H1 (cell line): ENCODE data around the gene TRMT2B. TPM values are rescaled to one million over a fixed set of nuclear protein-coding genes. Genes with fewer than 3 reads are reported as not detected.

Experiments used
- CTCF ChIA-PET: fragments of 300-600 bp; sonication (Branson Sonifier 250); formaldehyde crosslinking; loops from one replicate; lab custom pipeline; 2021; ENCODE audit not compliant: partially characterized antibody; lab: Charles Lee
- POLR2A ChIA-PET: fragments of 300-600 bp; sonication (Branson Sonifier 250); formaldehyde crosslinking; loops from one replicate; lab custom pipeline; 2021; ENCODE audit warnings: inconsistent platforms; ENCODE audit not compliant: partially characterized antibody; lab: Charles Lee
- DNase-seq, 2 experiments: peaks; one replicate each; pipeline versions ENCODE4 v3.0.0 to v3.0.0-alpha.2; 2010 to 2022; ENCODE audit warnings: low spot score in 2 of 2, low read depth in 1 of 2, mixed read lengths in 1 of 2
- FAIRE-seq: peaks from 2 replicates; lab custom pipeline; 2011; peaks lifted over from hg19 to GRCh38; lab: Jason Lieb, UNC
- H2AFZ ChIP-seq: 2 replicates; pipeline ENCODE4 v1.8.1; 2012; ENCODE audit warnings: low read length, inconsistent platforms
- H2AK5ac ChIP-seq: 2 replicates; pipeline ENCODE4 v1.6.1; 2013; ENCODE audit warnings: low read depth, low read length
- H2BK120ac ChIP-seq: replicated peaks from 2 replicates; pipeline ENCODE3; 2013; ENCODE audit warnings: low read depth, low read length, inconsistent platforms
- H2BK12ac ChIP-seq: 2 replicates; pipeline ENCODE4 v1.6.1; 2013; ENCODE audit warnings: low read depth, low read length
- H2BK15ac ChIP-seq: 2 replicates; pipeline ENCODE4 v1.6.1; 2013; ENCODE audit warnings: low read length
- H2BK20ac ChIP-seq: 2 replicates; pipeline ENCODE4 v1.6.1; 2013; ENCODE audit warnings: low read length
- H2BK5ac ChIP-seq: 2 replicates; pipeline ENCODE4 v1.6.1; 2013; ENCODE audit warnings: low read depth, low read length
- H3K14ac ChIP-seq: 2 replicates; pipeline ENCODE4 v1.6.1; 2013; ENCODE audit warnings: inconsistent platforms; ENCODE audit not compliant: insufficient read length
- H3K18ac ChIP-seq: 2 replicates; pipeline ENCODE4 v1.6.1; 2013; ENCODE audit warnings: low read length; ENCODE audit errors: extremely low read depth
- H3K23ac ChIP-seq: 2 replicates; pipeline ENCODE4 v1.6.1; 2013; ENCODE audit warnings: inconsistent platforms; ENCODE audit not compliant: insufficient read length
- H3K23me2 ChIP-seq: 2 replicates; pipeline ENCODE4 v1.6.1; 2013; ENCODE audit warnings: low read depth, low read length
- H3K27ac ChIP-seq: 2 replicates; pipeline ENCODE4 v1.6.1; 2011; ENCODE audit warnings: low read depth, low read length, inconsistent platforms
- H3K27me3 ChIP-seq, 4 experiments: replicated peaks in 1 of 4; 1 replicate in 1 of 4; 2 replicates in 3 of 4; pipeline versions ENCODE4 v1.6.1 to v1.8.1; 2011 to 2013; ENCODE audit warnings: low read length in 3 of 4, mild to moderate bottlenecking in 3 of 4, inconsistent platforms in 2 of 4, mixed read lengths in 2 of 4, moderate library complexity in 1 of 4; ENCODE audit not compliant: control insufficient read depth in 3 of 4, insufficient read depth in 3 of 4; ENCODE audit errors: extremely low read depth in 1 of 4
- H3K36me3 ChIP-seq, 4 experiments: 2 replicates each; pipeline versions ENCODE4 v1.6.1 to v1.8.1; 2011 to 2013; ENCODE audit warnings: mild to moderate bottlenecking in 4 of 4, low read length in 3 of 4, moderate library complexity in 2 of 4, control low read depth in 1 of 4, inconsistent platforms in 1 of 4; ENCODE audit not compliant: insufficient read depth in 4 of 4, control insufficient read depth in 2 of 4
- H3K4ac ChIP-seq: replicated peaks from 2 replicates; pipeline ENCODE3; 2013; ENCODE audit warnings: low read length, low read depth, mixed read lengths, inconsistent platforms; ENCODE audit not compliant: insufficient read length
- H3K4me1 ChIP-seq, 4 experiments: replicated peaks in 1 of 4; 1 replicate in 1 of 4; 2 replicates in 3 of 4; pipeline versions ENCODE4 v1.6.1 to v1.8.1; 2011 to 2013; ENCODE audit warnings: low read length in 3 of 4, inconsistent platforms in 2 of 4, mixed read lengths in 1 of 4; ENCODE audit not compliant: insufficient read depth in 4 of 4, control insufficient read depth in 3 of 4
- H3K4me2 ChIP-seq, 2 experiments: 2 replicates each; pipeline versions ENCODE4 v1.6.1 to v1.8.1; 2011 to 2013; ENCODE audit warnings: low read depth in 2 of 2, low read length in 2 of 2, control low read depth in 1 of 2, inconsistent platforms in 1 of 2, mild to moderate bottlenecking in 1 of 2; ENCODE audit not compliant: insufficient read depth in 1 of 2
- H3K4me3 ChIP-seq, 4 experiments: fragments of 200-600, 300-600 bp in 1 of 4; sonication (generic), shearing (Covaris generic), sonication (Bioruptor Twin) in 1 of 4; 2 replicates each; pipeline versions ENCODE4 v1.5.1 to v1.8.1; 2011 to 2016; ENCODE audit warnings: low read length in 4 of 4, low read depth in 3 of 4, control low read depth in 2 of 4, inconsistent platforms in 2 of 4, mild to moderate bottlenecking in 2 of 4, mixed read lengths in 1 of 4, moderate library complexity in 1 of 4; ENCODE audit not compliant: insufficient read depth in 2 of 4; ENCODE audit errors: extremely low read depth in 1 of 4
- H3K56ac ChIP-seq: replicated peaks from 2 replicates; pipeline ENCODE3; 2013; ENCODE audit warnings: low read depth, mild to moderate bottlenecking, mixed read lengths, low read length, inconsistent platforms; ENCODE audit not compliant: insufficient read length
- H3K79me1 ChIP-seq: 2 replicates; pipeline ENCODE4 v1.6.1; 2013; ENCODE audit warnings: low read depth, low read length, control low read depth
- H3K79me2 ChIP-seq, 2 experiments: 2 replicates each; pipeline versions ENCODE4 v1.6.1 to v1.8.1; 2012 to 2013; ENCODE audit warnings: low read length in 2 of 2, mild to moderate bottlenecking in 2 of 2, inconsistent platforms in 1 of 2; ENCODE audit not compliant: insufficient read depth in 2 of 2, control insufficient read depth in 1 of 2
- H3K9ac ChIP-seq, 4 experiments: replicated peaks in 1 of 4; 1 replicate in 1 of 4; 2 replicates in 3 of 4; pipeline versions ENCODE4 v1.6.1 to v1.8.1; 2011 to 2013; ENCODE audit warnings: low read depth in 3 of 4, low read length in 3 of 4, control low read depth in 2 of 4, mild to moderate bottlenecking in 2 of 4, moderate library complexity in 2 of 4, inconsistent platforms in 1 of 4; ENCODE audit errors: extremely low read depth in 1 of 4
- H3K9me3 ChIP-seq, 2 experiments: 2 replicates each; pipeline versions ENCODE4 v1.6.1 to v1.8.1; 2012 to 2013; ENCODE audit warnings: mild to moderate bottlenecking in 2 of 2, moderate library complexity in 2 of 2, control low read depth in 1 of 2, inconsistent platforms in 1 of 2, low read depth in 1 of 2, low read length in 1 of 2, mixed read lengths in 1 of 2; ENCODE audit not compliant: insufficient read depth in 2 of 2
- H4K20me1 ChIP-seq, 2 experiments: replicated peaks in 1 of 2; 2 replicates each; pipeline versions ENCODE3 to v1.8.1; 2011 to 2013; ENCODE audit warnings: inconsistent platforms in 2 of 2, low read length in 2 of 2, mild to moderate bottlenecking in 1 of 2; ENCODE audit not compliant: insufficient read depth in 2 of 2, control insufficient read depth in 1 of 2
- H4K5ac ChIP-seq: 2 replicates; pipeline ENCODE4 v1.6.1; 2013; ENCODE audit warnings: low read length, low read depth, mixed read lengths, inconsistent platforms; ENCODE audit not compliant: insufficient read length
- H4K8ac ChIP-seq: 2 replicates; pipeline ENCODE4 v1.8.0; 2013; ENCODE audit warnings: mild to moderate bottlenecking, moderate library complexity, low read length, inconsistent platforms; ENCODE audit not compliant: insufficient read depth; ENCODE audit errors: extremely low read depth
- H4K91ac ChIP-seq: replicated peaks from 2 replicates; pipeline ENCODE3; 2013; ENCODE audit warnings: low read length, mixed read lengths, inconsistent platforms; ENCODE audit not compliant: insufficient read length
- POLR2AphosphoS5 ChIP-seq: IDR thresholded peaks from 2 replicates; pipeline ENCODE4 v1.6.1; 2011; ENCODE audit warnings: low read depth, low read length
- TBP ChIP-seq: IDR thresholded peaks from 2 replicates; pipeline ENCODE4 v1.6.1; 2011; ENCODE audit warnings: low read depth, low read length, improper control_type of control experiment
- WGBS, 2 experiments: shearing (Covaris generic) in 1 of 2; methylation state at CpG; one replicate each; pipeline versions ENCODE4 v1.1.6 to v1.1.7; 2013 to 2015; ENCODE audit warnings: low lambda C conversion rate in 2 of 2, mixed read lengths in 2 of 2, inconsistent platforms in 1 of 2, low coverage in 1 of 2, missing lambda C conversion rate in 1 of 2; ENCODE audit not compliant: insufficient replicate concordance in 2 of 2, insufficient coverage in 1 of 2, insufficient read length in 1 of 2; ENCODE audit errors: extremely low coverage in 1 of 2, missing lambda C conversion rate in 1 of 2; 5-methylcytosine and 5-hydroxymethylcytosine counted together
- polyA plus RNA-seq, 7 experiments: library from polyadenylated mRNA; depleted of rRNA in 3 of 7; stranded (reverse) in 5 of 7; unstranded in 2 of 7; fragments of >200 nt in 5 of 7; fragments of 200-250 nt in 2 of 7; gene quantifications; 1 replicate in 5 of 7; 2 replicates in 1 of 7; 4 replicates in 1 of 7; pipeline versions ENCODE4 v1.2.1 to v1.2.3, GENCODE V29; 2011 to 2013; ENCODE audit warnings: missing spikeins in 2 of 7, mixed read lengths in 2 of 7
- total RNA-seq: library from RNA; stranded (reverse); fragmentation: NEBNext Ultra II Directional; extraction: Animal tissue kit (Norgen Biotek cat#: 25700); gene quantifications from 2 replicates; pipeline ENCODE4 v1.2.1, GENCODE V29; 2021

The TRMT2B gene
- total and polyA plus RNA-seq, 2 of the 8 experiments (the other 6 are each of a cell fraction or from before 2014, with no cell fraction given) = 12.1 to 12.4 TPM

DNA sequence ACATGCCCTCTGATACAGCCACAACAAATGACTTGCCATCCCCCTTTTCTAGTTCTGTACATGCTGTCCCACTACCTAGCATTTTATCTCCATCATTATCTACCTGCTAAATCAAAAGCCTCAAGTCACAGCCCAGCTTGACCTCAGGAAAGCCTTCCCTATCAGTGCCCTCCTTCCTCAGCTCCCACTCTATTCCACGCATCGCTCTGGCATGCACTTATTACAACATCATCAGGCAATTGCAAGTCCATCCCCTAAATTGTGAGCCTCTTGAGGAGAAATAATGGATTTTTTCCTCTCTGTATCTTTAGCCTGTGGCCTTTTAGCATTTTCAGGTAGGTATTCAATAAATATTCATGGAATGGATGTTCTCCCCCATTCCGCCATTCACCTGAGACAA is 76.7 kb downstream of the TRMT2B start:
- Histone ChIP-seq H3K4ac (no peak overlapping the region), H3K79me1 (no peaks in the 10 kb centered on the region), H3K23me2 (no peaks in the 10 kb centered on the region), H2AK5ac (no peak overlapping the region), H4K5ac (no peak overlapping the region), H3K14ac (no peak overlapping the region), H2AFZ (no peak overlapping the region), H3K36me3 (no peaks in the 10 kb centered on the region), H3K56ac (no peak overlapping the region), H2BK12ac (no peak overlapping the region), H3K79me2 (no peaks in the 10 kb centered on the region), H2BK120ac (no peak overlapping the region), H3K9ac (no peak overlapping the region), H2BK15ac (no peak overlapping the region), H3K4me3 (no peak overlapping the region), H3K18ac (no peak overlapping the region), H4K8ac (no peak overlapping the region), H2BK5ac (no peak overlapping the region), H3K9me3 (no peaks in the 10 kb centered on the region; a peak in 1 of 4 replicates), H2BK20ac (no peak overlapping the region), H3K27me3 (no peaks in the 10 kb centered on the region), H3K4me2 (no peak overlapping the region), H3K23ac (no peak overlapping the region), H4K20me1 (no peaks in the 10 kb centered on the region), H3K27ac (no peak overlapping the region), H3K4me1 (no peaks in the 10 kb centered on the region), H4K91ac (no peak overlapping the region)
- WGBS, 2 experiments = 100% methylated on average over 3 of the region's 3 CpGs; no CpG with 5 or more reads in 1 of the 2 experiments
- DNase-seq = no peak
- TF ChIP-seq POLR2AphosphoS5 = no peak
- no peak for TF ChIP-seq TBP
- FAIRE-seq = no peak
- ChIA-PET CTCF (interaction anchor here (0.7 kb wide), 1 partner anchor 28 kb away, joined by 3 read pairs; no protein-coding TSS in a partner anchor), POLR2A (no interaction called here)
